Motor neuron (in vitro differentiated cells): ENCODE data around the gene PCK1. TPM values are rescaled to one million over a fixed set of nuclear protein-coding genes. Genes with fewer than 3 reads are reported as not detected.

Experiments used
- ATAC-seq, 8 experiments: fragments of 200-7000 bp; cut with Tn5 transposase; replicated peaks in 6 of 8; 2 replicates each; pipeline ENCODE4 v1.8.0; 2021; ENCODE audit warnings: mild to moderate bottlenecking in 8 of 8, moderate library complexity in 8 of 8
- H3K27ac ChIP-seq, 2 donors: fragments of 250-450 bp; sonication (Bioruptor Pico); 2 replicates each; pipeline ENCODE4 v1.9.0; 2021; ENCODE audit warnings: antibody characterized with exemption in 2 of 2, mild to moderate bottlenecking in 2 of 2, moderate library complexity in 1 of 2
- H3K4me1 ChIP-seq, 2 donors: fragments of 250-450 bp; sonication (Bioruptor Pico); replicated peaks in 1 of 2; 2 replicates each; pipeline ENCODE4 v1.6.1; 2021; ENCODE audit warnings: antibody characterized with exemption in 2 of 2, mild to moderate bottlenecking in 2 of 2, moderate library complexity in 1 of 2
- H3K4me3 ChIP-seq, 5 donors: fragments of 250-450 bp; sonication (Bioruptor Pico); 2 replicates each; pipeline ENCODE4 v1.9.0; 2021; ENCODE audit warnings: antibody characterized with exemption in 5 of 5, mild to moderate bottlenecking in 5 of 5, moderate library complexity in 4 of 5
- WGBS, 10 experiments: fragments of 450-650 bp; shearing (Covaris generic); methylation state at CpG; one replicate each; pipeline ENCODE4 v1.0.0; 2022; 5-methylcytosine and 5-hydroxymethylcytosine counted together
- in situ Hi-C, 9 experiments: fragments of 400-800 bp; cut with MboI; loops; one replicate each; pipeline ENCODE4 v1.15.0; 2021; ENCODE audit warnings: low sequenced_read_pairs in 9 of 9, low pct_unique_long_range_greater_than_20kb in 2 of 9; ENCODE audit not compliant: unreplicated experiment in 9 of 9
- total RNA-seq, 8 experiments: library from RNA; unstranded; fragments of 300-600 nt; gene quantifications; 2 replicates each; pipeline versions ENCODE4 v1.2.3 to v1.2.4, GENCODE V29; 2022

The PCK1 gene
- total RNA-seq, 8 experiments from 2014 or later = 0.22 to 1.3 (median 0.39) TPM; not detected in 2

GRCh38 chr20:57591289-57592229 lies 30.6 kb downstream of the PCK1 start:
- in situ Hi-C loops = loop anchor here (5.0 to 25.0 kb wide), 6 partner anchors 69 to 621 kb away; no protein-coding TSS in a partner anchor
- Histone ChIP-seq H3K27ac (no peak overlapping the region), H3K4me1 (peaks cover 1 to 4% of the 10 kb centered on the region in 2 donors), H3K4me3 (no peak overlapping the region)
- no peak for ATAC-seq
- WGBS, 10 experiments = 17 to 100% (median 80%) methylated on average over 1 of the region's 15 CpGs; no CpG with 5 or more reads in 3 of the 10 experiments

- Histone ChIP-seq H3K4me3 (no peak overlapping the region), H3K27ac (no peak overlapping the region), H3K4me1 (peaks cover 2 to 3% of the 10 kb centered on the region in 2 donors)
- in situ Hi-C loops = loop anchor here (5.0 to 25.0 kb wide), 6 partner anchors 70 to 620 kb away; no protein-coding TSS in a partner anchor
- 50 to 100% (median 92%) methylated on average over 1 to 4 of the region's 22 CpGs; no CpG with 5 or more reads in 3 of the 10 experiments for WGBS, 10 experiments
- ATAC-seq = no peak
Observed at GRCh38 chr20:57592263-57593092, 31.6 kb downstream of the PCK1 start.

GRCh38 chr20:57593134-57593886 lies 32.4 kb downstream of the PCK1 start:
- no peak overlapping the region for H3K4me3 ChIP-seq
- no peak overlapping the region for H3K27ac ChIP-seq
- whole genome bisulfite sequencing, 10 experiments = 0 to 100% (median 68%) methylated on average over 1 to 8 of the region's 17 CpGs; no CpG with 5 or more reads in 2 of the 10 experiments
- peak in 5 of 8 experiments; percentile 20 to 68 (median 38) for ATAC-seq
- in situ Hi-C loops = loop anchor here (5.0 to 25.0 kb wide), 6 partner anchors 71 to 619 kb away; no protein-coding TSS in a partner anchor
- H3K4me1 ChIP-seq = peaks cover 3 to 7% of the 10 kb centered on the region in 2 donors

- Histone ChIP-seq H3K4me1 (peaks cover 3 to 7% of the 10 kb centered on the region in 2 donors), H3K4me3 (no peak overlapping the region), H3K27ac (no peak overlapping the region)
- 0 to 47% (median 34%) methylated on average over 6 to 12 of the region's 27 CpGs; no CpG with 5 or more reads in 4 of the 10 experiments for WGBS, 10 experiments
- ATAC-seq = peak in 7 of 8 experiments; percentile 23 to 65 (median 60)
- in situ Hi-C loops = loop anchor here (5.0 to 25.0 kb wide), 6 partner anchors 72 to 618 kb away; no protein-coding TSS in a partner anchor
Observed at GRCh38 chr20:57594092-57594951, 33.4 kb downstream of the PCK1 start.

- H3K4me1 ChIP-seq = peaks cover 3 to 7% of the 10 kb centered on the region in 2 donors
- in situ Hi-C loops = loop anchor here in 6 of 9 experiments (5.0 to 25.0 kb wide), 5 partner anchors 81 to 617 kb away; no protein-coding TSS in a partner anchor
- no peak for ATAC-seq
- H3K4me3 ChIP-seq = no peak overlapping the region
- WGBS, 10 experiments = 54 to 100% (median 90%) methylated on average over 1 to 11 of the region's 25 CpGs; no CpG with 5 or more reads in 3 of the 10 experiments
- no peak overlapping the region for H3K27ac ChIP-seq
Observed at GRCh38 chr20:57595041-57596030, 34.4 kb downstream of the PCK1 start.

GRCh38 chr20:57596358-57596757 lies 35.4 kb downstream of the PCK1 start:
- in situ Hi-C loops = loop anchor here in 6 of 9 experiments (5.0 to 25.0 kb wide), 5 partner anchors 82 to 616 kb away; no protein-coding TSS in a partner anchor
- H3K4me3 ChIP-seq = no peak overlapping the region
- no peak overlapping the region for H3K27ac ChIP-seq
- peaks cover 3 to 7% of the 10 kb centered on the region in 2 donors for H3K4me1 ChIP-seq
- no peak for ATAC-seq
- 0 to 75% (median 42%) methylated on average over 1 to 7 of the region's 11 CpGs; no CpG with 5 or more reads in 6 of the 10 experiments for WGBS, 10 experiments

GRCh38 chr20:57596998-57597939 lies 36.4 kb downstream of the PCK1 start:
- in situ Hi-C loops = loop anchor here in 6 of 9 experiments (5.0 to 25.0 kb wide), 5 partner anchors 82 to 615 kb away; no protein-coding TSS in a partner anchor
- peak; percentile 72 to 93 (median 77) for ATAC-seq
- peaks cover 3 to 7% of the 10 kb centered on the region in 2 donors for H3K4me1 ChIP-seq
- no peak overlapping the region for H3K27ac ChIP-seq
- no peak overlapping the region for H3K4me3 ChIP-seq
- 0 to 88% (median 66%) methylated on average over 1 to 8 of the region's 39 CpGs; no CpG with 5 or more reads in 3 of the 10 experiments for WGBS, 10 experiments

- ATAC-seq = no peak
- peaks cover 3 to 7% of the 10 kb centered on the region in 2 donors for H3K4me1 ChIP-seq
- in situ Hi-C loops = loop anchor here in 6 of 9 experiments (5.0 to 25.0 kb wide), 5 partner anchors 83 to 614 kb away; no protein-coding TSS in a partner anchor
- WGBS, 10 experiments = 40 to 100% (median 60%) methylated on average over 1 of the region's 10 CpGs; no CpG with 5 or more reads in 7 of the 10 experiments
- H3K4me3 ChIP-seq = no peak overlapping the region
- H3K27ac ChIP-seq = no peak overlapping the region
Observed at GRCh38 chr20:57598060-57598459, 37.1 kb downstream of the PCK1 start.

- H3K4me1 ChIP-seq = peaks cover 3 to 7% of the 10 kb centered on the region in 2 donors
- in situ Hi-C loops = loop anchor here in 6 of 9 experiments (5.0 to 25.0 kb wide), 5 partner anchors 84 to 614 kb away; no protein-coding TSS in a partner anchor
- 40 to 100% (median 57%) methylated on average over 2 to 5 of the region's 5 CpGs; no CpG with 5 or more reads in 4 of the 10 experiments for WGBS, 10 experiments
- no peak overlapping the region for H3K27ac ChIP-seq
- H3K4me3 ChIP-seq = no peak overlapping the region
- ATAC-seq = no peak
Observed at GRCh38 chr20:57598491-57598890, 37.6 kb downstream of the PCK1 start.
